Measurements from ENCODE around the gene HS2ST1. TPM values are rescaled to one million over a fixed set of nuclear protein-coding genes. Genes with fewer than 3 reads are reported as not detected.
A peak's percentile ranks its signal among the peaks of the same experiment; 100 is the strongest.
"Not testable (repeated sequence)": the region's sequence is repeated elsewhere in the genome, so short reads cannot be mapped to it uniquely, and the experiment has no call there.

HS2ST1 gene
- 10 to 100 TPM; 13.9 to 17.0 TPM for total RNA-seq

GRCh38 chr1:86914601-86914997 lies at the start of gene HS2ST1:
Gene HS2ST1, plus strand, starts transcription at chr1:86914635.
- Mint-ChIP-seq H3K9me3 (ENCODE audit: low read depth) (no peaks in the 10 kb centered on the region), H3K4me1 (peaks cover 36% of the 10 kb centered on the region), H3K36me3 (peaks cover 19% of the 10 kb centered on the region), H3K4me3 (no peak within 1 kb of the TSS), H3K27me3 (no peaks in the 10 kb centered on the region), H3K27ac (no peak within 1 kb of the TSS)
- CTCF ChIA-PET, result interaction anchor here (0.8 to 3.2 kb wide), 7 partner anchors 12 to 210 kb away, joined by 3 to 24 read pairs (median 5); partner anchors contain the start of gene SH3GLB1
- no peak for ATAC-seq
- DNase-seq, result no peak

GRCh38 chr1:86865973-86866637 lies 48.3 kb upstream of the HS2ST1 start:
- peaks cover 15% of the 10 kb centered on the region for H3K36me3 Mint-ChIP-seq
- peaks cover 7% of the 10 kb centered on the region for H3K4me1 Mint-ChIP-seq
- H3K27me3 Mint-ChIP-seq, result no peaks in the 10 kb centered on the region
- CTCF ChIA-PET, result interaction anchor here (1.2 kb wide), 1 partner anchor 29 kb away, joined by 3 read pairs; no protein-coding TSS in a partner anchor
- DNase-seq (no peak), ATAC-seq (no peak)
- H3K4me3 Mint-ChIP-seq, result no peak overlapping the region
- no peaks in the 10 kb centered on the region for H3K9me3 Mint-ChIP-seq (ENCODE audit: low read depth)
- H3K27ac Mint-ChIP-seq, result no peak overlapping the region

GRCh38 chr1:86866665-86867064 lies 47.8 kb upstream of the HS2ST1 start:
- H3K4me1 Mint-ChIP-seq, result peaks cover 7% of the 10 kb centered on the region
- ATAC-seq, result no peak
- no peaks in the 10 kb centered on the region for H3K27me3 Mint-ChIP-seq
- CTCF ChIA-PET, result no interaction called here
- no peak for DNase-seq
- no peaks in the 10 kb centered on the region for H3K9me3 Mint-ChIP-seq (ENCODE audit: low read depth)
- no peak overlapping the region for H3K4me3 Mint-ChIP-seq
- H3K27ac Mint-ChIP-seq, result no peak overlapping the region
- H3K36me3 Mint-ChIP-seq, result peaks cover 11% of the 10 kb centered on the region

- peaks cover 14% of the 10 kb centered on the region for H3K36me3 Mint-ChIP-seq
- H3K27me3 Mint-ChIP-seq; ATAC-seq; H3K4me1 Mint-ChIP-seq; H3K4me3 Mint-ChIP-seq; CTCF ChIA-PET; DNase-seq; H3K27ac Mint-ChIP-seq; H3K9me3 Mint-ChIP-seq (ENCODE audit: low read depth): not testable (repeated sequence)
These were observed 47.2 kb upstream of the HS2ST1 start for GRCh38 chr1:86867278-86867677.

- Mint-ChIP-seq H3K36me3 (peaks cover 16% of the 10 kb centered on the region), H3K9me3 (ENCODE audit: low read depth) (no peaks in the 10 kb centered on the region), H3K4me1 (peaks cover 7% of the 10 kb centered on the region), H3K27me3 (no peaks in the 10 kb centered on the region), H3K27ac (no peak overlapping the region), H3K4me3 (no peak overlapping the region)
- ATAC-seq (no peak), DNase-seq (no peak)
- CTCF ChIA-PET, result no interaction called here
These were observed 46.0 kb upstream of the HS2ST1 start for GRCh38 chr1:86868477-86868876.

GRCh38 chr1:86871001-86871400 lies 43.4 kb upstream of the HS2ST1 start:
- H3K9me3 Mint-ChIP-seq (ENCODE audit: low read depth), result no peaks in the 10 kb centered on the region
- CTCF ChIA-PET, result interaction anchor here (1.0 kb wide), 1 partner anchor 13 kb away, joined by 3 read pairs; no protein-coding TSS in a partner anchor
- no peak overlapping the region for H3K27ac Mint-ChIP-seq

GRCh38 chr1:86872086-86872485 lies 42.3 kb upstream of the HS2ST1 start:
- DNase-seq, result no peak
- CTCF ChIA-PET, result no interaction called here
- no peak overlapping the region for H3K4me3 Mint-ChIP-seq
- H3K27me3 Mint-ChIP-seq, result no peaks in the 10 kb centered on the region
- no peak overlapping the region for H3K27ac Mint-ChIP-seq
- no peak for ATAC-seq
- peaks cover 7% of the 10 kb centered on the region for H3K4me1 Mint-ChIP-seq
- peaks cover 16% of the 10 kb centered on the region for H3K36me3 Mint-ChIP-seq
- no peaks in the 10 kb centered on the region for H3K9me3 Mint-ChIP-seq (ENCODE audit: low read depth)

More at GRCh38 chr1:86871001-86871400, 43.4 kb upstream of the HS2ST1 start:
- Mint-ChIP-seq H3K4me1 (peaks cover 7% of the 10 kb centered on the region), H3K27me3 (no peaks in the 10 kb centered on the region), H3K36me3 (peaks cover 18% of the 10 kb centered on the region), H3K4me3 (no peak overlapping the region)
- DNase-seq, result no peak
- no peak for ATAC-seq

GRCh38 chr1:86875722-86876121 lies 38.7 kb upstream of the HS2ST1 start:
- Mint-ChIP-seq H3K4me3 (no peak overlapping the region), H3K9me3 (ENCODE audit: low read depth) (no peaks in the 10 kb centered on the region), H3K27ac (no peak overlapping the region), H3K27me3 (no peaks in the 10 kb centered on the region), H3K36me3 (peaks cover 18% of the 10 kb centered on the region), H3K4me1 (no peaks in the 10 kb centered on the region)
- ATAC-seq, result no peak
- CTCF ChIA-PET, result no interaction called here
- no peak for DNase-seq

GRCh38 chr1:86887479-86888162 lies 26.8 kb upstream of the HS2ST1 start:
- Mint-ChIP-seq H3K27me3 (no peaks in the 10 kb centered on the region), H3K4me1 (no peaks in the 10 kb centered on the region), H3K27ac (no peak overlapping the region), H3K36me3 (peaks cover 17% of the 10 kb centered on the region), H3K4me3 (no peak overlapping the region), H3K9me3 (ENCODE audit: low read depth) (no peaks in the 10 kb centered on the region)
- DNase-seq, result no peak
- CTCF ChIA-PET, result interaction anchor here (1.2 kb wide), 1 partner anchor 9 kb away, joined by 3 read pairs; no protein-coding TSS in a partner anchor
- no peak for ATAC-seq

GRCh38 chr1:86888327-86888726 lies 26.1 kb upstream of the HS2ST1 start:
- ATAC-seq (no peak), DNase-seq (no peak)
- no peaks in the 10 kb centered on the region for H3K9me3 Mint-ChIP-seq (ENCODE audit: low read depth)
- no peak overlapping the region for H3K27ac Mint-ChIP-seq
- H3K36me3 Mint-ChIP-seq, result peaks cover 15% of the 10 kb centered on the region
- CTCF ChIA-PET, result no interaction called here
- no peak overlapping the region for H3K4me3 Mint-ChIP-seq
- H3K27me3 Mint-ChIP-seq, result no peaks in the 10 kb centered on the region
- H3K4me1 Mint-ChIP-seq, result no peaks in the 10 kb centered on the region

- H3K9me3 Mint-ChIP-seq (ENCODE audit: low read depth); DNase-seq; H3K27ac Mint-ChIP-seq; ATAC-seq; CTCF ChIA-PET; H3K4me3 Mint-ChIP-seq; H3K27me3 Mint-ChIP-seq; H3K4me1 Mint-ChIP-seq: not testable (repeated sequence)
- H3K36me3 Mint-ChIP-seq, result peaks cover 37% of the 10 kb centered on the region
These were observed 15.0 kb upstream of the HS2ST1 start for GRCh38 chr1:86899401-86899800.

GRCh38 chr1:86905875-86906274 lies 8.6 kb upstream of the HS2ST1 start:
- H3K4me3 Mint-ChIP-seq, result no peak overlapping the region
- peaks cover 32% of the 10 kb centered on the region for H3K4me1 Mint-ChIP-seq
- no peaks in the 10 kb centered on the region for H3K27me3 Mint-ChIP-seq
- no peak for DNase-seq
- CTCF ChIA-PET, result no interaction called here
- H3K27ac Mint-ChIP-seq, result no peak overlapping the region
- ATAC-seq, result no peak
- H3K36me3 Mint-ChIP-seq, result peaks cover 49% of the 10 kb centered on the region
- H3K9me3 Mint-ChIP-seq (ENCODE audit: low read depth), result no peaks in the 10 kb centered on the region

GRCh38 chr1:86906419-86906818 lies 8.0 kb upstream of the HS2ST1 start:
- no peak overlapping the region for H3K27ac Mint-ChIP-seq
- no peak for ATAC-seq
- H3K27me3 Mint-ChIP-seq, result no peaks in the 10 kb centered on the region
- H3K9me3 Mint-ChIP-seq (ENCODE audit: low read depth), result no peaks in the 10 kb centered on the region
- peaks cover 50% of the 10 kb centered on the region for H3K36me3 Mint-ChIP-seq
- CTCF ChIA-PET, result no interaction called here
- DNase-seq, result no peak
- H3K4me3 Mint-ChIP-seq, result no peak overlapping the region
- peaks cover 38% of the 10 kb centered on the region for H3K4me1 Mint-ChIP-seq

- CTCF ChIA-PET, result interaction anchor here (0.9 kb wide), 1 partner anchor 171 kb away, joined by 3 read pairs; no protein-coding TSS in a partner anchor
- H3K27me3 Mint-ChIP-seq, result no peaks in the 10 kb centered on the region
- H3K27ac Mint-ChIP-seq, result peak overlapping the region; percentile 35
- H3K36me3 Mint-ChIP-seq, result peaks cover 33% of the 10 kb centered on the region
- ATAC-seq (no peak), DNase-seq (no peak)
- H3K4me1 Mint-ChIP-seq, result peaks cover 52% of the 10 kb centered on the region
- H3K9me3 Mint-ChIP-seq (ENCODE audit: low read depth), result no peaks in the 10 kb centered on the region
- no peak overlapping the region for H3K4me3 Mint-ChIP-seq
These were observed 2.0 kb upstream of the HS2ST1 start for GRCh38 chr1:86912281-86912900.
